HT1080 (cell line): ENCODE measurements around the gene ERFL. TPM values are rescaled to one million over a fixed set of nuclear protein-coding genes. Genes with fewer than 3 reads are reported as not detected.

Source experiments
- DNase-seq: peaks from one replicate; pipeline ENCODE4 v3.0.0-alpha.2; 2015; ENCODE audit warnings: low read depth
- total RNA-seq: library from RNA; depleted of rRNA; stranded (reverse); fragments of >200 nt; shearing (Covaris generic); gene quantifications from 2 replicates; pipeline ENCODE4 v1.2.3, GENCODE V29; 2014

The ERFL gene
- total RNA-seq, 1 experiment from 2014 or later = 0.72 TPM

GRCh38 chr19:41927497-41928192 is 604 bp downstream of the ERFL start:
- no peak for DNase-seq

GRCh38 chr19:41926763-41927496 is 1.3 kb downstream of the ERFL start:
- DNase-seq = no peak

GRCh38 chr19:41926028-41926762 is 2.1 kb downstream of the ERFL start:
- no peak for DNase-seq

GRCh38 chr19:41925208-41926003 is 2.8 kb downstream of the ERFL start:
- no peak for DNase-seq

GRCh38 chr19:41924151-41925145 is 3.8 kb downstream of the ERFL start:
- DNase-seq = no peak

GRCh38 chr19:41923045-41923788 is 5.0 kb downstream of the ERFL start:
- no peak for DNase-seq

- DNase-seq = no peak
Measured at GRCh38 chr19:41922585-41922984, 5.7 kb downstream of the ERFL start.

GRCh38 chr19:41921577-41922576 is 6.4 kb downstream of the ERFL start:
- DNase-seq = no peak

- no peak for DNase-seq
Measured at GRCh38 chr19:41920882-41921576, 7.2 kb downstream of the ERFL start.

- DNase-seq = no peak
Measured at GRCh38 chr19:41919948-41920712, 8.1 kb downstream of the ERFL start.

GRCh38 chr19:41918653-41919244 is 9.5 kb downstream of the ERFL start:
- DNase-seq = no peak

GRCh38 chr19:41918095-41918494 is 10.2 kb downstream of the ERFL start:
- no peak for DNase-seq

- no peak for DNase-seq
Measured at GRCh38 chr19:41917676-41918075, 10.6 kb downstream of the ERFL start.

- no peak for DNase-seq
Measured at GRCh38 chr19:41915776-41916414, 12.4 kb downstream of the ERFL start.

GRCh38 chr19:41915021-41915775 is 13.1 kb downstream of the ERFL start:
- no peak for DNase-seq
